Endothelial cell of umbilical vein (primary cell): ENCODE data around the gene INS. TPM values are rescaled to one million over a fixed set of nuclear protein-coding genes. Genes with fewer than 3 reads are reported as not detected.

Source experiments
- BruUV-seq: library from RNA; stranded (reverse); fragments of 400-500 nt; replicated peaks from 2 replicates; lab custom pipeline; 2021; lab: Mats Ljungman, UMichigan
- CTCF ChIA-PET: fragments of 300-600, 350-600 bp; sonication (Branson Sonifier 250); formaldehyde crosslinking; loops from one replicate; lab custom pipeline; 2021; ENCODE audit warnings: antibody characterized with exemption, inconsistent platforms; lab: Charles Lee
- POLR2A ChIA-PET: fragments of 300-600, 350-600 bp; sonication (Branson Sonifier 250); formaldehyde crosslinking; loops from one replicate; lab custom pipeline; 2021; ENCODE audit warnings: antibody characterized with exemption, inconsistent platforms; lab: Charles Lee
- DNase-seq: peaks from one replicate; pipeline ENCODE4 v3.0.0-alpha.2; 2011; ENCODE audit warnings: low read depth, low spot score
- FAIRE-seq: peaks from 2 replicates; lab custom pipeline; 2011; peaks lifted over from hg19 to GRCh38; lab: Jason Lieb, UNC
- H2AFZ ChIP-seq: 2 replicates; pipeline ENCODE4 v1.6.0; 2012; ENCODE audit warnings: low read depth, low read length, control low read depth, inconsistent platforms
- H3K27ac ChIP-seq: 2 replicates; pipeline ENCODE4 v1.5.1; 2011; ENCODE audit warnings: low read depth, mild to moderate bottlenecking, control low read depth, low read length, moderate library complexity; ENCODE audit not compliant: insufficient read depth
- H3K27me3 ChIP-seq, 2 experiments: 2 replicates each; pipeline versions ENCODE4 v1.6.0 to v1.6.1; 2011; ENCODE audit warnings: low read length in 2 of 2, mixed read lengths in 1 of 2; ENCODE audit not compliant: control insufficient read depth in 2 of 2, insufficient read depth in 2 of 2
- H3K36me3 ChIP-seq, 2 experiments: 2 replicates in 1 of 2; 3 replicates in 1 of 2; pipeline ENCODE4 v1.5.1; 2011; ENCODE audit warnings: low read length in 2 of 2, mild to moderate bottlenecking in 1 of 2, moderate library complexity in 1 of 2; ENCODE audit not compliant: control insufficient read depth in 2 of 2, insufficient read depth in 2 of 2; ENCODE audit errors: extremely low read depth in 1 of 2
- H3K4me1 ChIP-seq: 3 replicates; pipeline ENCODE4 v1.5.1; 2011; ENCODE audit warnings: mild to moderate bottlenecking, low read length; ENCODE audit not compliant: control insufficient read depth, insufficient read depth; ENCODE audit errors: extremely low read depth
- H3K4me2 ChIP-seq: 2 replicates; pipeline ENCODE4 v1.6.1; 2011; ENCODE audit warnings: low read length, control low read depth, mixed read lengths; ENCODE audit not compliant: insufficient read depth
- H3K4me3 ChIP-seq, 3 experiments: fragments of 200-600 bp in 1 of 3; sonication (generic), shearing (Covaris generic) in 1 of 3; replicated peaks in 1 of 3; 2 replicates each; pipeline ENCODE4 v1.5.1; 2011 to 2016; ENCODE audit warnings: control low read depth in 3 of 3, low read length in 3 of 3, mild to moderate bottlenecking in 2 of 3, inconsistent platforms in 1 of 3, low read depth in 1 of 3, moderate library complexity in 1 of 3; ENCODE audit not compliant: insufficient read depth in 1 of 3
- H3K79me2 ChIP-seq: 2 replicates; pipeline ENCODE4 v1.6.0; 2012; ENCODE audit warnings: low read length, inconsistent platforms; ENCODE audit not compliant: control insufficient read depth, insufficient read depth
- H3K9ac ChIP-seq: replicated peaks from 2 replicates; pipeline ENCODE3; 2011; ENCODE audit warnings: low read length, control low read depth; ENCODE audit not compliant: insufficient read depth; ENCODE audit errors: extremely low read depth
- H3K9me1 ChIP-seq: replicated peaks from 3 replicates; pipeline ENCODE4 v1.6.0; 2011; ENCODE audit warnings: mild to moderate bottlenecking, low read length; ENCODE audit not compliant: control insufficient read depth, insufficient read depth; ENCODE audit errors: extremely low read depth
- H3K9me3 ChIP-seq: replicated peaks from 2 replicates; pipeline ENCODE4 v1.5.1; 2012; ENCODE audit warnings: low read length, inconsistent platforms; ENCODE audit not compliant: control insufficient read depth, insufficient read depth
- H4K20me1 ChIP-seq: replicated peaks from 2 replicates; pipeline ENCODE3; 2011; ENCODE audit warnings: mild to moderate bottlenecking, low read length; ENCODE audit not compliant: control insufficient read depth, insufficient read depth; ENCODE audit errors: extremely low read depth
- EZH2 ChIP-seq: IDR thresholded peaks from 2 replicates; pipeline ENCODE4 v1.6.1; 2012; ENCODE audit warnings: borderline replicate concordance, low read depth, mild to moderate bottlenecking, moderate library complexity, low read length, inconsistent platforms; ENCODE audit not compliant: severe bottlenecking
- FOS ChIP-seq: IDR thresholded peaks from 2 replicates; pipeline ENCODE4 v1.6.1; 2011; ENCODE audit warnings: mild to moderate bottlenecking, low read length, moderate library complexity, borderline replicate concordance; ENCODE audit not compliant: insufficient read depth
- GATA2 ChIP-seq: IDR thresholded peaks from 2 replicates; pipeline ENCODE4 v1.7.0; 2011; ENCODE audit warnings: low read depth, mild to moderate bottlenecking, moderate library complexity, mixed read lengths, low read length; ENCODE audit not compliant: insufficient read length, insufficient read depth
- JUN ChIP-seq: IDR thresholded peaks from 2 replicates; pipeline ENCODE4 v1.6.1; 2011; ENCODE audit warnings: borderline replicate concordance, low read depth; ENCODE audit not compliant: insufficient read length, insufficient read depth
- MAX ChIP-seq: IDR thresholded peaks from 2 replicates; pipeline ENCODE4 v1.6.1; 2011; ENCODE audit not compliant: insufficient read depth, insufficient read length
- MYC ChIP-seq: IDR thresholded peaks from one replicate; pipeline ENCODE4 v1.6.1; 2011; ENCODE audit warnings: mild to moderate bottlenecking, low read depth, low read length
- POLR2A ChIP-seq: IDR thresholded peaks from 2 replicates; pipeline ENCODE4 v1.6.1; 2012; ENCODE audit warnings: low read depth, mild to moderate bottlenecking, control low read depth, low read length
- POLR2AphosphoS5 ChIP-seq: IDR thresholded peaks from 2 replicates; pipeline ENCODE4 v1.6.1; 2012; ENCODE audit warnings: low read depth, mild to moderate bottlenecking, control low read depth, low read length, moderate library complexity; ENCODE audit not compliant: insufficient read depth
- dilution Hi-C: fragments of 300-500 bp; cut with MboI; formaldehyde crosslinking; loops from one replicate; pipeline ENCODE4 v1.15.0; 2019; ENCODE audit warnings: low sequenced_read_pairs; ENCODE audit not compliant: extremely low pct_ligation_motif_present
- intact Hi-C: fragments of 100-400 bp; cut with micrococcal nuclease; formaldehyde crosslinking; loops from one replicate; pipeline ENCODE4 v1.10.0; 2022
- polyA plus RNA-seq, 4 experiments: library from polyadenylated mRNA; depleted of rRNA in 3 of 4; stranded (reverse) in 3 of 4; unstranded in 1 of 4; fragments of >200 nt; gene quantifications; 2 replicates each; pipeline versions ENCODE4 v1.2.1 to v1.2.3, GENCODE V29; 2011 to 2012; ENCODE audit warnings: missing spikeins in 1 of 4
- total RNA-seq: library from RNA; stranded (reverse); gene quantifications from 2 replicates; pipeline ENCODE4 v1.2.3, GENCODE V29; 2021
- TF ChIP-seq, protein P1 (sequence below), 2 donors: IDR thresholded peaks; 1 replicate in 1 of 2; 2 replicates in 1 of 2; pipeline ENCODE4 v1.5.1; 2011; ENCODE audit warnings: low read length in 2 of 2, mild to moderate bottlenecking in 2 of 2, moderate library complexity in 2 of 2, control low read depth in 1 of 2, inconsistent platforms in 1 of 2, low read depth in 1 of 2; ENCODE audit not compliant: insufficient read depth in 1 of 2; ENCODE audit errors: extremely low read depth in 1 of 2

Gene INS
- total and polyA plus RNA-seq, 2 donors (not counting 3 experiments of a cell fraction or from before 2014, with no cell fraction given), result not detected

- no peak overlapping the region for H3K27ac ChIP-seq
- BruUV-seq, result no TSS peak
- H3K9me1 ChIP-seq, result no peaks in the 10 kb centered on the region
- H3K4me2 ChIP-seq, result no peak overlapping the region
- DNase-seq (no peak), FAIRE-seq (no peak)
- H3K4me1 ChIP-seq, result no peaks in the 10 kb centered on the region
- ChIA-PET CTCF (no interaction called here), POLR2A (no interaction called here)
- no peaks in the 10 kb centered on the region for H3K79me2 ChIP-seq
- H3K36me3 ChIP-seq, result no peaks in the 10 kb centered on the region
- dilution Hi-C loops, result no loop called here
- H4K20me1 ChIP-seq, result no peaks in the 10 kb centered on the region
- H3K27me3 ChIP-seq, result no peaks in the 10 kb centered on the region
- TF ChIP-seq JUN (no peak), GATA2 (no peak), MAX (no peak), POLR2A (no peak), FOS (no peak), MYC (no peak), POLR2AphosphoS5 (no peak), EZH2 (no peak)
- TF ChIP-seq, protein P1, sequence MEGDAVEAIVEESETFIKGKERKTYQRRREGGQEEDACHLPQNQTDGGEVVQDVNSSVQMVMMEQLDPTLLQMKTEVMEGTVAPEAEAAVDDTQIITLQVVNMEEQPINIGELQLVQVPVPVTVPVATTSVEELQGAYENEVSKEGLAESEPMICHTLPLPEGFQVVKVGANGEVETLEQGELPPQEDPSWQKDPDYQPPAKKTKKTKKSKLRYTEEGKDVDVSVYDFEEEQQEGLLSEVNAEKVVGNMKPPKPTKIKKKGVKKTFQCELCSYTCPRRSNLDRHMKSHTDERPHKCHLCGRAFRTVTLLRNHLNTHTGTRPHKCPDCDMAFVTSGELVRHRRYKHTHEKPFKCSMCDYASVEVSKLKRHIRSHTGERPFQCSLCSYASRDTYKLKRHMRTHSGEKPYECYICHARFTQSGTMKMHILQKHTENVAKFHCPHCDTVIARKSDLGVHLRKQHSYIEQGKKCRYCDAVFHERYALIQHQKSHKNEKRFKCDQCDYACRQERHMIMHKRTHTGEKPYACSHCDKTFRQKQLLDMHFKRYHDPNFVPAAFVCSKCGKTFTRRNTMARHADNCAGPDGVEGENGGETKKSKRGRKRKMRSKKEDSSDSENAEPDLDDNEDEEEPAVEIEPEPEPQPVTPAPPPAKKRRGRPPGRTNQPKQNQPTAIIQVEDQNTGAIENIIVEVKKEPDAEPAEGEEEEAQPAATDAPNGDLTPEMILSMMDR (IDR thresholded peaks at IDR 0.05; ENCODE audit: extremely low read depth in 1 of 2, insufficient read depth in 1 of 2, low read depth in 1 of 2, low read length in 2 of 2), result no peak
- H3K4me3 ChIP-seq, result no peak overlapping the region
- H3K9ac ChIP-seq, result no peak overlapping the region
- H3K9me3 ChIP-seq, result no peaks in the 10 kb centered on the region
- intact Hi-C loops, result no loop called here
- H2AFZ ChIP-seq, result no peak overlapping the region
Observed at GRCh38 chr11:2179516-2179915, 18.5 kb upstream of the INS start.
